Middle frontal gyrus (tissue), 1 donor: ENCODE measurements around the gene BID.

Experiments
- DNase-seq: peaks from one replicate; pipeline ENCODE4 v3.0.0-alpha.2; 2015; ENCODE audit warnings: low spot score; ENCODE audit errors: extremely low spot score

Gene BID

GRCh38 chr22:17774206-17774925 lies at the start of gene BID:
Gene BID, minus strand, starts transcription at chr22:17774469. Its CDS starts 24,353 bp downstream, at chr22:17750116.
- DNase-seq, result no peak

GRCh38 chr22:17823964-17824363 lies 49.7 kb upstream of the BID start:
- DNase-seq, result no peak

- DNase-seq, result no peak
These were observed 49.0 kb upstream of the BID start for GRCh38 chr22:17823226-17823625.

- DNase-seq, result no peak
These were observed 47.8 kb upstream of the BID start for GRCh38 chr22:17822087-17822486.

GRCh38 chr22:17820879-17821439 lies 46.7 kb upstream of the BID start:
- no peak for DNase-seq

GRCh38 chr22:17818649-17819048 lies 44.4 kb upstream of the BID start:
- no peak for DNase-seq

GRCh38 chr22:17818180-17818579 lies 43.9 kb upstream of the BID start:
- no peak for DNase-seq

- DNase-seq, result no peak
These were observed 43.3 kb upstream of the BID start for GRCh38 chr22:17817511-17818065.

GRCh38 chr22:17817079-17817478 lies 42.8 kb upstream of the BID start:
- no peak for DNase-seq

- DNase-seq, result no peak
These were observed 42.4 kb upstream of the BID start for GRCh38 chr22:17816649-17817048.

- no peak for DNase-seq
These were observed 41.5 kb upstream of the BID start for GRCh38 chr22:17815703-17816254.

GRCh38 chr22:17814830-17815229 lies 40.6 kb upstream of the BID start:
- DNase-seq, result no peak

- DNase-seq, result no peak
These were observed 39.8 kb upstream of the BID start for GRCh38 chr22:17814084-17814483.

- DNase-seq, result no peak
These were observed 36.9 kb upstream of the BID start for GRCh38 chr22:17811119-17811518.

GRCh38 chr22:17810570-17811116 lies 36.4 kb upstream of the BID start:
- DNase-seq, result no peak

GRCh38 chr22:17808693-17809403 lies 34.6 kb upstream of the BID start:
- DNase-seq, result no peak

GRCh38 chr22:17807578-17808410 lies 33.5 kb upstream of the BID start:
- DNase-seq, result no peak

GRCh38 chr22:17807086-17807485 lies 32.8 kb upstream of the BID start:
- no peak for DNase-seq

GRCh38 chr22:17806437-17806836 lies 32.2 kb upstream of the BID start:
- no peak for DNase-seq

GRCh38 chr22:17804331-17805080 lies 30.2 kb upstream of the BID start:
- no peak for DNase-seq
